ENCODE measurements around the gene NAT9.

The NAT9 gene
- 23.5 reads per million, percentile 50 among the genes with 10 or more reads in this experiment for total RNA-seq

- DNase-seq = peak; percentile 99
Observed at GRCh38 chr17:74776044-74776962, at the start of gene NAT9. Gene NAT9, minus strand, starts transcription at chr17:74776345. Its CDS starts 647 bp downstream, at chr17:74775698.

- no peak for DNase-seq
Observed at GRCh38 chr17:74824961-74825627, 48.9 kb upstream of the NAT9 start.

- DNase-seq = no peak
Observed at GRCh38 chr17:74822939-74823367, 46.8 kb upstream of the NAT9 start.

- no peak for DNase-seq
Observed at GRCh38 chr17:74822335-74822938, 46.3 kb upstream of the NAT9 start.

- DNase-seq = no peak
Observed at GRCh38 chr17:74821655-74822334, 45.6 kb upstream of the NAT9 start.

- DNase-seq = no peak
Observed at GRCh38 chr17:74819801-74820436, 43.8 kb upstream of the NAT9 start.

- DNase-seq = no peak
Observed at GRCh38 chr17:74818291-74818938, 42.3 kb upstream of the NAT9 start.

- DNase-seq = no peak
Observed at GRCh38 chr17:74816905-74817620, 40.9 kb upstream of the NAT9 start.

- no peak for DNase-seq
Observed at GRCh38 chr17:74815550-74816370, 39.6 kb upstream of the NAT9 start.

GRCh38 chr17:74815067-74815466, 38.9 kb upstream of the NAT9 start:
- no peak for DNase-seq

- DNase-seq = no peak
Observed at GRCh38 chr17:74814453-74814852, 38.3 kb upstream of the NAT9 start.

GRCh38 chr17:74812109-74813009, 36.2 kb upstream of the NAT9 start:
- DNase-seq = no peak

GRCh38 chr17:74810699-74811485, 34.7 kb upstream of the NAT9 start:
- DNase-seq = no peak

GRCh38 chr17:74808714-74809430, 32.7 kb upstream of the NAT9 start:
- no peak for DNase-seq

- no peak for DNase-seq
Observed at GRCh38 chr17:74807925-74808324, 31.8 kb upstream of the NAT9 start.

GRCh38 chr17:74807441-74807840, 31.3 kb upstream of the NAT9 start:
- DNase-seq = no peak

GRCh38 chr17:74806334-74806733, 30.2 kb upstream of the NAT9 start:
- DNase-seq = no peak

- DNase-seq = no peak
Observed at GRCh38 chr17:74805591-74805991, 29.4 kb upstream of the NAT9 start.

All from effector CD4-positive, alpha-beta T cell (primary cell).